Fibroblast of the aortic adventitia (primary cell): Measurements from ENCODE around the gene STXBP2. TPM values are rescaled to one million over a fixed set of nuclear protein-coding genes. Genes with fewer than 3 reads are reported as not detected.
"Not testable (repeated sequence)": the region's sequence is repeated elsewhere in the genome, so short reads cannot be mapped to it uniquely, and the experiment has no call there.

Experiments used
- DNase-seq: peaks from one replicate; pipeline ENCODE4 v3.0.0-alpha.2; 2010; ENCODE audit warnings: low read depth
- H3K4me3 ChIP-seq: 2 replicates; pipeline ENCODE4 v1.5.1; 2011; ENCODE audit warnings: low read depth, mild to moderate bottlenecking, control low read depth, low read length, moderate library complexity
- total RNA-seq: library from RNA; depleted of rRNA; stranded (reverse); fragments of >200 nt; gene quantifications from 2 replicates; pipeline ENCODE4 v1.2.3, GENCODE V29; 2012; ENCODE audit warnings: low replicate concordance
- TF ChIP-seq, protein P1 (sequence below): IDR thresholded peaks from 2 replicates; pipeline ENCODE4 v1.5.1; 2011; ENCODE audit warnings: mild to moderate bottlenecking, low read length, control low read depth, inconsistent platforms; ENCODE audit not compliant: insufficient read depth

STXBP2 gene
- total RNA-seq, 1 donor, result 0.90 TPM

DNA sequence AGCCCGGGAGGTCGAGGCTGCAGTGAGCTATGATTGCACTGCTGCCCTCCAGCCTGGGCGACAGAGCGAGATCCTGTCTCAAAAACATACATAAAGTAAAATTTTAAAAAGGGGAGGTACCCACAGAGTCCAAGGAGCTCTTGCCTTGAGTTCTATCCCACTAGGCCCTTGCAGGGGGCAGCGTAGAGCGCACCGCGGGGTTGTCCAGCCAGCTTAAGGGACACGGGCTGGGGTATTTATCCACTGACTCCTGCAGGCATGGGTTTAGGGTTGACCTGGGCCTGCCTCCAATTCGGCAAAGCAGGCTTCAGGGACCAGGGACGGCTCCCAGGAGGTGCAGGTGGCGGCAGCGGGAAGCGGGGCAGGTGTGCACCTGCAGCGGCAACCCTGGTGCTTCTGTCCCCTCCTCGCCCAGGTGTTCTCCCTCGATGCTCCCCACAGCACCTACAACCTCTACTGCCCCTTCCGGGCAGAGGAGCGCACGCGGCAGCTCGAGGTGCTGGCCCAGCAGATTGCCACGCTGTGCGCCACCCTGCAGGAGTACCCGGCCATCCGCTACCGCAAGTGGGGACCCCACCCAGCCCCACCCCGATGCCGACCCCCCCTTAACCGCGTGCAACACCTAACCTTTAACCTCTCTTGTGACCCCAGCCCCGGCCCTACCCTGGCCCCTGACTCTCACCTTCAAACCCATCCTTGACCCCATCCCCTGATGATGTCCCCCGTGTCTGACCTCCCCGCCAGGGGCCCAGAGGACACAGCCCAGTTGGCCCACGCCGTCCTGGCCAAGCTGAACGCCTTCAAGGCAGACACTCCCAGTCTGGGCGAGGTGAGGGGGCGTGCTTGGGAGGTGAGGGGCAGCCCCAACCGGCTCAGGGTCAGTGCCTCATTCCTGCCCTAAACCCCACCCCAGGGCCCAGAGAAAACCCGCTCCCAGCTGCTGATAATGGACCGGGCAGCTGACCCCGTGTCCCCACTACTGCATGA lies 4.7 kb downstream of the STXBP2 start:
- no peak for DNase-seq
- H3K4me3 ChIP-seq, result no peak overlapping the region
- TF ChIP-seq, protein P1, sequence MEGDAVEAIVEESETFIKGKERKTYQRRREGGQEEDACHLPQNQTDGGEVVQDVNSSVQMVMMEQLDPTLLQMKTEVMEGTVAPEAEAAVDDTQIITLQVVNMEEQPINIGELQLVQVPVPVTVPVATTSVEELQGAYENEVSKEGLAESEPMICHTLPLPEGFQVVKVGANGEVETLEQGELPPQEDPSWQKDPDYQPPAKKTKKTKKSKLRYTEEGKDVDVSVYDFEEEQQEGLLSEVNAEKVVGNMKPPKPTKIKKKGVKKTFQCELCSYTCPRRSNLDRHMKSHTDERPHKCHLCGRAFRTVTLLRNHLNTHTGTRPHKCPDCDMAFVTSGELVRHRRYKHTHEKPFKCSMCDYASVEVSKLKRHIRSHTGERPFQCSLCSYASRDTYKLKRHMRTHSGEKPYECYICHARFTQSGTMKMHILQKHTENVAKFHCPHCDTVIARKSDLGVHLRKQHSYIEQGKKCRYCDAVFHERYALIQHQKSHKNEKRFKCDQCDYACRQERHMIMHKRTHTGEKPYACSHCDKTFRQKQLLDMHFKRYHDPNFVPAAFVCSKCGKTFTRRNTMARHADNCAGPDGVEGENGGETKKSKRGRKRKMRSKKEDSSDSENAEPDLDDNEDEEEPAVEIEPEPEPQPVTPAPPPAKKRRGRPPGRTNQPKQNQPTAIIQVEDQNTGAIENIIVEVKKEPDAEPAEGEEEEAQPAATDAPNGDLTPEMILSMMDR, result no peak

DNA sequence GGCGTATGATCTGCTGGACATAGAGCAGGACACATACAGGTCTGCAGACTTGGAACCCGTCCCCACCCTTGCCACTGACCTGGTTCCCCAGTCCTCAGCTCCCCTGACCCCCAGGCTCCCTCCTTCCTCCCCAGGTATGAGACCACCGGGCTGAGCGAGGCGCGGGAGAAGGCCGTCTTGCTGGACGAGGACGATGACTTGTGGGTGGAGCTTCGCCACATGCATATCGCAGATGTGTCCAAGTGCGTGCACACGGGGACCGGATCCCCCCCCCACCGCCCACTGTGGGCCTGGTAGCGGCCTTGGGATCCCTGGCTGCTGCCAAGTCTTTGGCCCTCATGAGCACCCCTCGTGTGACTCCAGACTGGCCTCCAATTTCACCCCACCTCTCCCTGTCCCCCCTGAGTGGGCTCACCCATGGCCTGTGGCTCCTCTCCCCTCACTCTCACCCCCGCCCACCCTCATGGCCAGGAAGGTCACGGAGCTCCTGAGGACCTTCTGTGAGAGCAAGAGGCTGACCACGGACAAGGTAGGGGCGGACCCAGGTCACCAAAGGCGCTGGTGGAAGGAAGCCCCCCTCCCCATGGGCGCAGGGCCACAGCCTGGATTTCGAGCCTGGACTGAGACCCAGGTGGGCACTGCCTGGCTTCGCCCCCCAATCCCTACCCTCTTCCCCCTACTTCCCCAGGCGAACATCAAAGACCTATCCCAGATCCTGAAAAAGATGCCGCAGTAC lies 5.6 kb downstream of the STXBP2 start:
- TF ChIP-seq, protein P1, result no peak
- H3K4me3 ChIP-seq, result no peak overlapping the region
- no peak for DNase-seq

DNA sequence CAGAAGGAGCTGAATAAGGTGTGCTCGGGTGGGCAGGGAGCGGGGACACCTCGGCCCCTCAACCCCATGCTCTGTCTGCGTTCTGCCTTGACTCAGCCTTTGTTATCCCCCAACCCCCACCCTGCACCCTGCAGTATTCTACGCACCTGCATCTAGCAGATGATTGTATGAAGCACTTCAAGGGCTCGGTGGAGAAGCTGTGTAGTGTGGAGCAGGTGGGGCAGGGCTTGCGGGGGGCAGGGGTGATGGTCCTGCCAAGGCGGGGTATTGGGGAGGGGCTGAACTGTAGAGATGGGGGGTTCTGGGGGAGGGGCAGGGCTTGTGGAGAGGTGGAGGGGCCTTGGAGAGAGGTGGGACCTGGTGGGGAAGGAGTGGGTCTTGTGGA lies 6.1 kb downstream of the STXBP2 start:
- DNase-seq, result no peak
- H3K4me3 ChIP-seq, result no peak overlapping the region
- TF ChIP-seq, protein P1, result no peak

DNA sequence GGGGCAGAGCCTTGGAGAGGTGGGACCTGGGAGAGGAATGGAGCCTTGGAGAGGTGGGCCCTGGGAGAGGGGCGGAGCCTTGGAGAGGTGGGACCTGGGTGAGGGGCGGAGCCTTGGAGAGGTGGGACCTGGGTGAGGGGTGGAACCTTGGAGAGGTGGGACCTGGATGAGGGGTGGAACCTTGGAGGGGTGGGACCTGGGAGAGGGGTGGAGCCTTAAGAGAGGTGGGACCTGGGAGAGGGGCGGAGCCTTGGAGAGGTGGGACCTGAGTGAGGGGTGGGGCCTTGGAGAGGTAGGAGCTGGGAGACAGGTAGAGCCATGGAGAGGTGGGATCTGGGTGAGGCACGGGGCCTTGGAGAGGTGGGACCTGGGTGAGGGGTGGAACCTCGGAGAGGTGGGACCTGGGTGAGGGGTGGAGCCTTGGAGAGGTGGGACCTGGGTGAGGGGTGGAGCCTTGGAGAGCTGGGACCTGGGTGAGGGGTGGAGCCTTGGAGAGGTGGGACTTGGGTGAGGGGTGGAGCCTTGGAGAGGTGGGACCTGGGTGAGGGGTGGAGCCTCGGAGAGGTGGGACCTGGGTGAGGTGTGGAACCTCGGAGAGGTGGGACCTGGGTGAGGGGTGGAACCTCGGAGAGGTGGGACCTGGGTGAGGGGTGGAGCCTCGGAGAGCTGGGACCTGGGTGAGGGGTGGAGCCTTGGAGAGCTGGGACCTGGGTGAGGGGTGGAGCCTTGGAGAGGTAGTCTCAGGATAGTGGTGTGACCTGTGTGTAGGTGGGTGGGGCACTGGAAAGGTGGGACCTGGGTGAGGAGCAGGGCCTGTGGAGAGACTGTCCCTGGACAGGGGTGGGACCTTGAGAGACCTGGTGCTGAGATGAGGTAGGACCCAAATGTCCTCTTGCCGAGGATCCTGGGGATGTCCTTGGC lies 7.0 kb downstream of the STXBP2 start:
- H3K4me3 ChIP-seq, DNase-seq: not testable (repeated sequence)

DNA sequence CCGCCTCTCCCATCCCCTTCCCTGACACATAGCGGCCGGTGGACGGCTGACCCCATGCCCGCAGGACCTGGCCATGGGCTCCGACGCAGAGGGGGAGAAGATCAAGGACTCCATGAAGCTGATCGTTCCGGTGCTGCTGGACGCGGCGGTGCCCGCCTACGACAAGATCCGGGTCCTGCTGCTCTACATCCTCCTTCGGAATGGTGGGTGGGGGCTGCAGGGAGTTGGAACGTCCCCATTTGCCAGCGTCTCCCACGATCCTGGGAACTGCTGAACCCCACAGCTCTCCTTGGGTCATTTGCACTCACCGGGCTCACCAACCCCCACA lies 7.6 kb downstream of the STXBP2 start:
- no peak for DNase-seq
- TF ChIP-seq, protein P1, result no peak
- no peak overlapping the region for H3K4me3 ChIP-seq

DNA sequence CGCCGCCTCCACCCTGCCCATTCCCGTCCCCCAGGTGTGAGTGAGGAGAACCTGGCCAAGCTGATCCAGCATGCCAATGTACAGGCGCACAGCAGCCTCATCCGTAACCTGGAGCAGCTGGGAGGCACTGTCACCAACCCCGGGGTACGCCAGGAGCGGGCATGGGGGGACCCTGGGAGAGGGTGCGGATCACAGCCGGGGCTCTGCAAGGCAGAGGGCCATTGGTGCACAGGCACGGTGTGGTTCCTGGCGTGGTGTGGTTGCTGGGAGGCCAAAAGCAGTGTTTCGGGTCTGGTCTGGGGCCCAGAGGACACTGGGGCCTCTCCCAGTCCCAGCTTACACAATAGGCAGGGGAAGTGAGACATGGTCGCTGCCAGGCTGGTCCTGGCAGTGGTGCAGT lies 8.3 kb downstream of the STXBP2 start:
- TF ChIP-seq, protein P1, result no peak
- H3K4me3 ChIP-seq, result no peak overlapping the region
- no peak for DNase-seq
